ENCODE measurements around the gene CDH18.

The CDH18 gene

DNA sequence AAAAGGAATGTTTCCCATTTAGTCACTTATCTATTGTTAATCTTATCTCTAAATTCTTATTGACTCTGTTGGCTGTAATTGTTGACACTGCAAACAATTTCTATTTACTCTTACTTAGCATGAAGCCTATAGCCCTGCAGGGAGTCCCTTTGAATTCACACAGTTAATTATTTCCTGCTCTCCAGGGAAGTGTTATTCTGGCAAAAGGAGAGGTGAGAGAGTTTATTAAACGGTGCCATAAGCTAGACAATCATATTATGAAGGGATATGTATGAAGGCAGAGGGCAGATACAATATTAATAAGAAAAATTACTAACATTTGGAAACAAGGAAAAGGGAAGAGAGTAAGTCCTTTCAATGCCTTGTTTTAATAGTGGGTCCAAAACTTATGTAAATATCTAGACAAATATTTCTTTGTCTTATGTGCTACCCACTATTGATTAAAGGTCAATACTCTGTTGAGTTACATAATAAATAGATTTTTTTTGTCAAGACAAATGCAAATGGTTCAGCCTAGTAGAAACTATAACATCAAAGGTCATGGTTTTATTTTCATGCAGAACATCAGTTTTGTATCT, 107.1 kb downstream of the CDH18 start:
- H3K4me1 ChIP-seq (ENCODE audit: control insufficient read depth, insufficient read depth, low read length) = no peaks in the 10 kb centered on the region
- no peaks in the 10 kb centered on the region for H3K27me3 ChIP-seq (ENCODE audit: control insufficient read depth, insufficient read depth, low read length)
- no peak overlapping the region for H3K27ac ChIP-seq (ENCODE audit: low read depth, low read length)
- no peak overlapping the region for H3K9ac ChIP-seq (ENCODE audit: low read length)
- H3K36me3 ChIP-seq (ENCODE audit: control insufficient read depth, insufficient read depth, low read length) = no peaks in the 10 kb centered on the region
- no peak overlapping the region for H3K4me3 ChIP-seq (ENCODE audit: low read length)

GRCh38 chr5:19880458-19880857, 107.5 kb downstream of the CDH18 start:
- Histone ChIP-seq H3K36me3 (ENCODE audit: control insufficient read depth, insufficient read depth, low read length) (no peaks in the 10 kb centered on the region), H3K4me1 (ENCODE audit: control insufficient read depth, insufficient read depth, low read length) (no peaks in the 10 kb centered on the region), H3K27me3 (ENCODE audit: control insufficient read depth, insufficient read depth, low read length) (no peaks in the 10 kb centered on the region), H3K9ac (ENCODE audit: low read length) (no peak overlapping the region), H3K27ac (ENCODE audit: low read depth, low read length) (no peak overlapping the region), H3K4me3 (ENCODE audit: low read length) (no peak overlapping the region)

DNA sequence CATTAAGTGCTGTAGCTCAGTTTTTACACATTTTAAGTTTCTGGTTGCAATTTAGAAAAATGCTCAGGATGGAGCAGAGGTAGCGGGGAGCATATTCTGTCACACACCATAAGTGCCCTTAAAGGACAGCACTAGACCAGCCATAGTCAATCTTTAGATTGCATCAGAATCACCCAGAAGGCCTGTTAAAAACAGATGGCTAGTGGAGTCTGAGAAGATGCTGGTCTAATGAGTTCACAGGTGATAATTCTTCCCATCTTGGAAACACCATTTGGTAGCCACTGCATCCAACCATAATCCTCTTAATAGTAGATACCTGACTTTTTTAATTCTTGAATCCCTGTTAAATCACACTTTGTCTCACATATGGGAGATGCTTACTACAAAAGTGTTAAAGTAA, 113.2 kb downstream of the CDH18 start:
- no peak overlapping the region for H3K9ac ChIP-seq (ENCODE audit: low read length)
- no peaks in the 10 kb centered on the region for H3K36me3 ChIP-seq (ENCODE audit: control insufficient read depth, insufficient read depth, low read length)
- H3K4me3 ChIP-seq (ENCODE audit: low read length) = no peak overlapping the region
- no peaks in the 10 kb centered on the region for H3K27me3 ChIP-seq (ENCODE audit: control insufficient read depth, insufficient read depth, low read length)
- H3K4me1 ChIP-seq (ENCODE audit: control insufficient read depth, insufficient read depth, low read length) = no peaks in the 10 kb centered on the region
- H3K27ac ChIP-seq (ENCODE audit: low read depth, low read length) = no peak overlapping the region

GRCh38 chr5:19866090-19866450, 121.9 kb downstream of the CDH18 start:
- H3K4me1 ChIP-seq (ENCODE audit: control insufficient read depth, insufficient read depth, low read length) = no peaks in the 10 kb centered on the region
- no peak overlapping the region for H3K9ac ChIP-seq (ENCODE audit: low read length)
- no peak overlapping the region for H3K4me3 ChIP-seq (ENCODE audit: low read length)
- no peak overlapping the region for H3K27ac ChIP-seq (ENCODE audit: low read depth, low read length)
- no peaks in the 10 kb centered on the region for H3K27me3 ChIP-seq (ENCODE audit: control insufficient read depth, insufficient read depth, low read length)
- no peaks in the 10 kb centered on the region for H3K36me3 ChIP-seq (ENCODE audit: control insufficient read depth, insufficient read depth, low read length)

DNA sequence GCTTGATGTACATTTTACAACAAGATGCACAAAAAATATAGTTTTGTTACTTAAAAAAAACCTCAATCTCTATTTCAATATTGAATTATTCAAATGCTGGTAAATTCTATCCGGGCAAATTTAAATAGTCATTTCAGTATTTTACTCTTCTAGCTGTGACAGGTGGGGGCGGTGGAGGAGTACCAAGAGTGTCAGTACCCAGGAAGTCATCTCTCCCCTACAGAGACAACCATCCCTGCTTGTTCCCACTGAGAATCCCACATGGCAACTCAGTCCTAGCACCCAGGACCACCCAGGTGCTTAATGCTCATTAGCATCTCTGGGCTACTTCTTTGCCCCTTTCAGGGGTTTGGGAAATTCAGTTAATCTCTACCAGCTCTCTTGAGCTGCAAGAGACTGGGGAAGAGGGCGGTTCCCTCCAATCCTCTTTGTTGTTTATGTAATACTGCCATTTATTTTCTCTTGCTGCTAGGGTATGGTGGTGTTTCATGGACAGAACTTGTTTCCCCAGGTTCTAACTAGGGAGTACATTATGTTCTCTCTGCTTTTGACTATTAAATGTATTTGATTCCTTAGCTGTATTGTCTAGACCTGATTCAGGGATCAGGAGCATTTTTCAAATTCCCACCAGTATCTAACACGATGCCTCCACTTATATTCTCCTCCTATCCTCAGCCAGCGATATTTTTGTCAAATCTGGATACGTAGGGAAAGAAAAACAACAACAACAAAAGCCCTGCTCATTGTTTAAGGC, 122.5 kb downstream of the CDH18 start:
- no peak overlapping the region for H3K9ac ChIP-seq (ENCODE audit: low read length)
- H3K36me3 ChIP-seq (ENCODE audit: control insufficient read depth, insufficient read depth, low read length) = no peaks in the 10 kb centered on the region
- H3K4me3 ChIP-seq (ENCODE audit: low read length) = no peak overlapping the region
- no peaks in the 10 kb centered on the region for H3K27me3 ChIP-seq (ENCODE audit: control insufficient read depth, insufficient read depth, low read length)
- H3K4me1 ChIP-seq (ENCODE audit: control insufficient read depth, insufficient read depth, low read length) = no peaks in the 10 kb centered on the region
- no peak overlapping the region for H3K27ac ChIP-seq (ENCODE audit: low read depth, low read length)

DNA sequence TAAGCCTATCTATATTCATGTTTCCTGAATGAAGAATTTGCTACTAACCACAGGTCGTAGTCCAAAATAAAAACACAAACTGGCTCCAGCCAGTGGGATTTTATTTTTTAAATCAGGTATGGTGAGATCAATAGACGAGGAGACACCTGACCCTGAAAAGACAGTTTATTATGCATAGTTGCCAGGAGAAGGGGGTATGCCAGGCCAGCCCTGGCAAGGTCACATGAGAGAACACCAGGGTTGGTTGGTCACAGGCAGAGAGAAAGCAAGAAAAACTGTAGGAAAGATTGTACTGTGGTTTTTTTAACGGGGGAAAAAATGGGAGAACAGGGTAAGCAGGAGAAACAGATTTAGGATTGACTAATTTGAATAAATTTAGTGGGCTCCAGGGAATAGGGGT, 125.3 kb downstream of the CDH18 start:
- H3K9ac ChIP-seq (ENCODE audit: low read length) = no peak overlapping the region
- H3K27ac ChIP-seq (ENCODE audit: low read depth, low read length) = no peak overlapping the region
- no peak overlapping the region for H3K4me3 ChIP-seq (ENCODE audit: low read length)
- H3K36me3 ChIP-seq (ENCODE audit: control insufficient read depth, insufficient read depth, low read length) = no peaks in the 10 kb centered on the region
- H3K27me3 ChIP-seq (ENCODE audit: control insufficient read depth, insufficient read depth, low read length) = no peaks in the 10 kb centered on the region
- no peaks in the 10 kb centered on the region for H3K4me1 ChIP-seq (ENCODE audit: control insufficient read depth, insufficient read depth, low read length)

GRCh38 chr5:19859020-19859419, 129.0 kb downstream of the CDH18 start:
- Histone ChIP-seq H3K9ac (ENCODE audit: low read length) (no peak overlapping the region), H3K27me3 (ENCODE audit: control insufficient read depth, insufficient read depth, low read length) (no peaks in the 10 kb centered on the region), H3K4me3 (ENCODE audit: low read length) (no peak overlapping the region)

GRCh38 chr5:19855931-19856330, 132.1 kb downstream of the CDH18 start:
- no peak overlapping the region for H3K27ac ChIP-seq (ENCODE audit: low read depth, low read length)
- no peaks in the 10 kb centered on the region for H3K27me3 ChIP-seq (ENCODE audit: control insufficient read depth, insufficient read depth, low read length)
- H3K4me3 ChIP-seq (ENCODE audit: low read length) = no peak overlapping the region
- H3K36me3 ChIP-seq (ENCODE audit: control insufficient read depth, insufficient read depth, low read length) = no peaks in the 10 kb centered on the region
- no peak overlapping the region for H3K9ac ChIP-seq (ENCODE audit: low read length)
- no peaks in the 10 kb centered on the region for H3K4me1 ChIP-seq (ENCODE audit: control insufficient read depth, insufficient read depth, low read length)

More at GRCh38 chr5:19859020-19859419, 129.0 kb downstream of the CDH18 start:
- Histone ChIP-seq H3K27ac (ENCODE audit: low read depth, low read length) (no peak overlapping the region), H3K4me1 (ENCODE audit: control insufficient read depth, insufficient read depth, low read length) (no peaks in the 10 kb centered on the region), H3K36me3 (ENCODE audit: control insufficient read depth, insufficient read depth, low read length) (no peaks in the 10 kb centered on the region)

- Histone ChIP-seq H3K27ac (ENCODE audit: low read depth, low read length) (no peak overlapping the region), H3K4me1 (ENCODE audit: control insufficient read depth, insufficient read depth, low read length) (no peaks in the 10 kb centered on the region), H3K27me3 (ENCODE audit: control insufficient read depth, insufficient read depth, low read length) (no peaks in the 10 kb centered on the region), H3K9ac (ENCODE audit: low read length) (no peak overlapping the region), H3K4me3 (ENCODE audit: low read length) (no peak overlapping the region), H3K36me3 (ENCODE audit: control insufficient read depth, insufficient read depth, low read length) (no peaks in the 10 kb centered on the region)
Observed at GRCh38 chr5:19855453-19855852, 132.5 kb downstream of the CDH18 start.

DNA sequence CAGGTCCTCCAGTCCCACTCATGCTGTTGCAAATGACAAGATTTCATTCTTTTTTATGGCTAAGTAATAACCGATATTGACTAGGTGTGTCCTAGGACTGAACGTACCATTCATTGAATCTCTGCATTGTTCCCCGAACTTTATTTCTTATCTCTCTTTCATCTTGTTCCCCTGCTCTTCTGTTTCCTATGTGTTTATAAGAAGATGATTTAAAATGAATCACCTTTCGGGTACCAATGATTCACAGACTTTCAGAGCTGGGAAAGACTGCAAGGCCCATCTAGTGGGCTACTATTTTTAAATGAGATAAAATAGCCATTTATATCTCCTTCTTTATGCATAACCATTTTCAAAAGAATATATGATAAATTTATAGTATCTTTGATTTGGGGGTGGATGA, 133.0 kb downstream of the CDH18 start:
- no peak overlapping the region for H3K4me3 ChIP-seq (ENCODE audit: low read length)
- H3K27ac ChIP-seq (ENCODE audit: low read depth, low read length) = no peak overlapping the region

DNA sequence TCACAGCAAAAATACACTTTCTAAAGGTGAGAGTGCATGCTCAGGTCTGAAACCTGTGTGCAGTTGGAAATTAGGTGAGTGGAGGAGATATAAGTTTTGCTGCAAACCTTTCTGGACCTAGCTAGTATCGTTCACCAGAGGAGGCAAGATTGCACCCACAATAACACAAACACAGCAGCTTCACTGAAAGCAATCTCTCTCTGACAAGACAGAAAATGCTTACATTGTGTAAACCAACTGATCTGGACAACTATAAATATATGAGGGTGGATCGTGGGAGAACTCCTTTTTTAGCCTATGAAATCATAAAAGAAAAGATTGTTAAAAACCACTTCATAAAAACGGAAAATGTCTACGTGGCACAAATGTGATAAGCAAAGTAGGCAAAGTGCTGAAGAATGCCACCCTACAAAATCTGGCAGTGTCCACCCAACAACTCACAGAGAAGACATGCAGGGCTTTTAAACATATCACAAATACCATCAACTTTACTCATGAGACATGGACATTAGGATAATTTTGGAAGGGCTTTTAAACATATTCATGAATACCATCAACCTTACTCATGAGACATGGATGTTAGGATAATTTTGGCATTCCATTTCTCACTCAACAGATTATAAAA, 134.3 kb downstream of the CDH18 start:
- Histone ChIP-seq H3K27ac (ENCODE audit: low read depth, low read length) (no peak overlapping the region), H3K4me3 (ENCODE audit: low read length) (no peak overlapping the region), H3K36me3 (ENCODE audit: control insufficient read depth, insufficient read depth, low read length) (no peaks in the 10 kb centered on the region), H3K4me1 (ENCODE audit: control insufficient read depth, insufficient read depth, low read length) (no peaks in the 10 kb centered on the region), H3K27me3 (ENCODE audit: control insufficient read depth, insufficient read depth, low read length) (no peaks in the 10 kb centered on the region), H3K9ac (ENCODE audit: low read length) (no peak overlapping the region)

More for the DNA sequence above, 133.0 kb downstream of the CDH18 start:
- Histone ChIP-seq H3K27me3 (ENCODE audit: control insufficient read depth, insufficient read depth, low read length) (no peaks in the 10 kb centered on the region), H3K4me1 (ENCODE audit: control insufficient read depth, insufficient read depth, low read length) (no peaks in the 10 kb centered on the region), H3K9ac (ENCODE audit: low read length) (no peak overlapping the region), H3K36me3 (ENCODE audit: control insufficient read depth, insufficient read depth, low read length) (no peaks in the 10 kb centered on the region)

DNA sequence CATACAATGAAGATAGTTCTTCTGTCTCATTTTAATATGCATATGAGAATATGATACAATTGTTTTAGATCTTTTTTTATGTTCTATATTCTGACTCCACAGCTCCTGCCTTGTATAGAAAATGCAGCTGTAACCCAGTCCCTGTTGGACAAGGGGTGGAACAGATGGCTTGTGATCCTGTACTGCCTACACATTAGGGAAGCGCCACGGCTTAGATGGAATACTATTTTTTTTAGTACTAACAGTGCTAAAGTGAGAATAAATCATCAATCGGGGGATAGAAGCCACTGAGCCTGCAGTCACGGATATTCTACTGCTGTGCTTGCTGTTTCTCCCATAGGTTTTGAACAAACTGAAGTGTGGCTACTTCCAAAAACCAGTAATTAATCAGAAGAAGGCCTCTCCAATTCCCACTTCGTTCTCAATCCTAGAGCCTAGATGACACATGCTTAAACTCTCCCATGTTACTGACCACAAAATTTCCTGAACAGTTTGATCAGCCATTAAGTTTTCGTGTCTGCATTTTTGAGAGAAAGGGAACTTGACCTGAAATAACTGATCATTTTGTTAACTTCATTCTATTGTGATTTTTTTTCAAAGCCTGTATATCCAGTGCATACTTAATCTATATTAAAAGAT, 150.3 kb downstream of the CDH18 start:
- H3K27ac ChIP-seq (ENCODE audit: low read depth, low read length) = no peak overlapping the region
- no peaks in the 10 kb centered on the region for H3K4me1 ChIP-seq (ENCODE audit: control insufficient read depth, insufficient read depth, low read length)
- no peaks in the 10 kb centered on the region for H3K36me3 ChIP-seq (ENCODE audit: control insufficient read depth, insufficient read depth, low read length)
- H3K4me3 ChIP-seq (ENCODE audit: low read length) = no peak overlapping the region
- H3K9ac ChIP-seq (ENCODE audit: low read length) = no peak overlapping the region
- H3K27me3 ChIP-seq (ENCODE audit: control insufficient read depth, insufficient read depth, low read length) = no peaks in the 10 kb centered on the region

Measured in rectal smooth muscle tissue (tissue), 1 donor.